ENCODE data around the gene FGFBP1. TPM values are rescaled to one million over a fixed set of nuclear protein-coding genes. Genes with fewer than 3 reads are reported as not detected.

FGFBP1 gene
- total and polyA plus RNA-seq, 9 of the 15 experiments (the other 6 are each of a cell fraction or from before 2014, with no cell fraction given) = not detected

DNA sequence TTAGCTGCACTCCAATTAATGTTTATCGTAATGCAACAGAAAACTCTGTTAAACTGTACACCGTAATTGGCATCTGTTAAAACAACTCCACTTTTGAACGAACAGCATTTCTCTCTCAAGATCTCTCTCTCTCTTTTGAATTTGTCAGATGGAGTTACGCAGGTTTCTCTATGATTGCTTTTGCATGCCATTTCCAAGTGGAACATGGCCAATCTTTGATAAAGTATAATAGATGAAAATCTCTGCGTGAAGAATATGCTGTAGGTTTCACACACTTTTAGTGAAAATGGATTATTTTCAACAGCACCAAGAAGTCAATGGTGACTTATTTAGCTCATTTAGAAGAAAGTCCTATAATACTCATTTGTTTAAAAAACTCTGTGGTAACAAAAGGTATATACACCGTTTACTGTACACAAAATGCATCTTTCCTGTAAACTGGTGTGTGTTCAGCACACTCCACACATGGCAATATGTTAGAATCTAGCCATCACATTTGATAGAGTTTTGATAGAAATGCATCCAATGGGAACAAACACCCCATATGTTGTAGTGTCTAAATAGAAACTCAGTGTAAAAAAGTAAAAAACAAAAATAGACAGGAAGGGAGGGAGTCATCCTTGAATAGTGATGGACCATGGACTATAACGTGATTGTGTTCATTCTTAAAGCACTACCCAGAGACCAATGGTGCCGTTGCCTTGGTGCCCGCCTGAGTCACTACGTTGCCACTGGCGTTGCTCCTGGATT lies 30.2 kb upstream of the FGFBP1 start:
- no peak for ATAC-seq
- in situ Hi-C loops (cut with MboI) (no loop called here), intact Hi-C loops (cut with micrococcal nuclease) (no loop called here)
- no peak for DNase-seq (ENCODE audit: extremely low read depth in 1 of 4, low spot score in 3 of 4)
- ChIA-PET CTCF (ENCODE audit: low intra/inter-chr PET ratio) (no interaction called here), POLR2A (no interaction called here)
- Histone ChIP-seq H3K27ac (ENCODE audit: extremely low read depth, low read depth, low read length) (no peak overlapping the region), H3K9ac (ENCODE audit: insufficient read depth in 1 of 2, low read depth in 2 of 2, low read length in 2 of 2) (no peak overlapping the region), H3K9me3 (replicated peaks; ENCODE audit: control insufficient read depth, insufficient read depth, low read depth, low read length) (no peaks in the 10 kb centered on the region), H3K36me3 (ENCODE audit: control insufficient read depth, insufficient read depth, low read length) (no peaks in the 10 kb centered on the region), H3K27me3 (ENCODE audit: control insufficient read depth in 2 of 2, insufficient read depth in 2 of 2, low read length in 2 of 2) (peaks cover 6 to 9% of the 10 kb centered on the region in 2 experiments; a peak in 3 of 5 replicates), H3K79me2 (ENCODE audit: control insufficient read depth, insufficient read depth, low read length) (no peaks in the 10 kb centered on the region), H2AFZ (ENCODE audit: low read depth, low read length) (no peak overlapping the region), H3K9me1 (ENCODE audit: control insufficient read depth, insufficient read depth, low read length) (no peaks in the 10 kb centered on the region), H3K4me1 (replicated peaks in 1 of 2; ENCODE audit: control insufficient read depth in 2 of 2, insufficient read depth in 2 of 2, low read length in 2 of 2) (no peaks in the 10 kb centered on the region), H3K4me2 (ENCODE audit: insufficient read depth, low read length) (no peak overlapping the region), H3K4me3 (no peak overlapping the region), H4K20me1 (replicated peaks; ENCODE audit: control insufficient read depth, insufficient read depth, low read length) (no peaks in the 10 kb centered on the region)
- WGBS (ENCODE audit: insufficient coverage, low coverage, missing lambda C conversion rate) = 0% methylated on average over 11 of the region's 11 CpGs
- no TSS peak for BruUV-seq (replicated peaks)
- no peak for FAIRE-seq
- TF ChIP-seq L3MBTL2 (IDR thresholded peaks at IDR 0.05) = no peak
- no peak for TF ChIP-seq HLTF (IDR thresholded peaks at IDR 0.05)
- TF ChIP-seq TCF7 (IDR thresholded peaks at IDR 0.05; ENCODE audit: borderline replicate concordance) = no peak
- TF ChIP-seq, protein P1, sequence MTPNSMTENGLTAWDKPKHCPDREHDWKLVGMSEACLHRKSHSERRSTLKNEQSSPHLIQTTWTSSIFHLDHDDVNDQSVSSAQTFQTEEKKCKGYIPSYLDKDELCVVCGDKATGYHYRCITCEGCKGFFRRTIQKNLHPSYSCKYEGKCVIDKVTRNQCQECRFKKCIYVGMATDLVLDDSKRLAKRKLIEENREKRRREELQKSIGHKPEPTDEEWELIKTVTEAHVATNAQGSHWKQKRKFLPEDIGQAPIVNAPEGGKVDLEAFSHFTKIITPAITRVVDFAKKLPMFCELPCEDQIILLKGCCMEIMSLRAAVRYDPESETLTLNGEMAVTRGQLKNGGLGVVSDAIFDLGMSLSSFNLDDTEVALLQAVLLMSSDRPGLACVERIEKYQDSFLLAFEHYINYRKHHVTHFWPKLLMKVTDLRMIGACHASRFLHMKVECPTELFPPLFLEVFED (CRISPR knock-in tag; conservative IDR thresholded peaks at IDR 0.05) = no peak
- TF ChIP-seq, protein P2, sequence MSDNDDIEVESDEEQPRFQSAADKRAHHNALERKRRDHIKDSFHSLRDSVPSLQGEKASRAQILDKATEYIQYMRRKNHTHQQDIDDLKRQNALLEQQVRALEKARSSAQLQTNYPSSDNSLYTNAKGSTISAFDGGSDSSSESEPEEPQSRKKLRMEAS (CRISPR knock-in tag; IDR thresholded peaks at IDR 0.05) = no peak
- TF ChIP-seq, protein P3, sequence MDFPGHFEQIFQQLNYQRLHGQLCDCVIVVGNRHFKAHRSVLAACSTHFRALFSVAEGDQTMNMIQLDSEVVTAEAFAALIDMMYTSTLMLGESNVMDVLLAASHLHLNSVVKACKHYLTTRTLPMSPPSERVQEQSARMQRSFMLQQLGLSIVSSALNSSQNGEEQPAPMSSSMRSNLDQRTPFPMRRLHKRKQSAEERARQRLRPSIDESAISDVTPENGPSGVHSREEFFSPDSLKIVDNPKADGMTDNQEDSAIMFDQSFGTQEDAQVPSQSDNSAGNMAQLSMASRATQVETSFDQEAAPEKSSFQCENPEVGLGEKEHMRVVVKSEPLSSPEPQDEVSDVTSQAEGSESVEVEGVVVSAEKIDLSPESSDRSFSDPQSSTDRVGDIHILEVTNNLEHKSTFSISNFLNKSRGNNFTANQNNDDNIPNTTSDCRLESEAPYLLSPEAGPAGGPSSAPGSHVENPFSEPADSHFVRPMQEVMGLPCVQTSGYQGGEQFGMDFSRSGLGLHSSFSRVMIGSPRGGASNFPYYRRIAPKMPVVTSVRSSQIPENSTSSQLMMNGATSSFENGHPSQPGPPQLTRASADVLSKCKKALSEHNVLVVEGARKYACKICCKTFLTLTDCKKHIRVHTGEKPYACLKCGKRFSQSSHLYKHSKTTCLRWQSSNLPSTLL (IDR thresholded peaks at IDR 0.05) = no peak
- no peak for TF ChIP-seq RAD21 (CRISPR knock-in tag; conservative IDR thresholded peaks at IDR 0.05 in 1 of 2, IDR thresholded peaks at IDR 0.05 in 1 of 2)
- no peak for TF ChIP-seq ZNF79 (CRISPR knock-in tag; IDR thresholded peaks at IDR 0.05; ENCODE audit: low read depth)
- no peak for TF ChIP-seq CHD4 (IDR thresholded peaks at IDR 0.05; ENCODE audit: insufficient read depth, insufficient replicate concordance, low read depth, low read length, poor library complexity, severe bottlenecking)
- TF ChIP-seq ZNF780A (CRISPR knock-in tag; IDR thresholded peaks at IDR 0.05) = no peak
- TF ChIP-seq, protein P4, sequence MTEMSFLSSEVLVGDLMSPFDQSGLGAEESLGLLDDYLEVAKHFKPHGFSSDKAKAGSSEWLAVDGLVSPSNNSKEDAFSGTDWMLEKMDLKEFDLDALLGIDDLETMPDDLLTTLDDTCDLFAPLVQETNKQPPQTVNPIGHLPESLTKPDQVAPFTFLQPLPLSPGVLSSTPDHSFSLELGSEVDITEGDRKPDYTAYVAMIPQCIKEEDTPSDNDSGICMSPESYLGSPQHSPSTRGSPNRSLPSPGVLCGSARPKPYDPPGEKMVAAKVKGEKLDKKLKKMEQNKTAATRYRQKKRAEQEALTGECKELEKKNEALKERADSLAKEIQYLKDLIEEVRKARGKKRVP (CRISPR knock-in tag; IDR thresholded peaks at IDR 0.05) = no peak
- TF ChIP-seq, protein P5, sequence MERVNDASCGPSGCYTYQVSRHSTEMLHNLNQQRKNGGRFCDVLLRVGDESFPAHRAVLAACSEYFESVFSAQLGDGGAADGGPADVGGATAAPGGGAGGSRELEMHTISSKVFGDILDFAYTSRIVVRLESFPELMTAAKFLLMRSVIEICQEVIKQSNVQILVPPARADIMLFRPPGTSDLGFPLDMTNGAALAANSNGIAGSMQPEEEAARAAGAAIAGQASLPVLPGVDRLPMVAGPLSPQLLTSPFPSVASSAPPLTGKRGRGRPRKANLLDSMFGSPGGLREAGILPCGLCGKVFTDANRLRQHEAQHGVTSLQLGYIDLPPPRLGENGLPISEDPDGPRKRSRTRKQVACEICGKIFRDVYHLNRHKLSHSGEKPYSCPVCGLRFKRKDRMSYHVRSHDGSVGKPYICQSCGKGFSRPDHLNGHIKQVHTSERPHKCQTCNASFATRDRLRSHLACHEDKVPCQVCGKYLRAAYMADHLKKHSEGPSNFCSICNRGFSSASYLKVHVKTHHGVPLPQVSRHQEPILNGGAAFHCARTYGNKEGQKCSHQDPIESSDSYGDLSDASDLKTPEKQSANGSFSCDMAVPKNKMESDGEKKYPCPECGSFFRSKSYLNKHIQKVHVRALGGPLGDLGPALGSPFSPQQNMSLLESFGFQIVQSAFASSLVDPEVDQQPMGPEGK (CRISPR knock-in tag; IDR thresholded peaks at IDR 0.05; ENCODE audit: borderline replicate concordance) = no peak
- no peak for TF ChIP-seq RNF2 (IDR thresholded peaks at IDR 0.05)
- no peak for TF ChIP-seq ESRRA (IDR thresholded peaks at IDR 0.05; ENCODE audit: borderline replicate concordance, low read depth)
